T-helper 9 cell (primary cell): ENCODE results near the gene TMEM191B.
"Not testable (repeated sequence)": the region's sequence is repeated elsewhere in the genome, so short reads cannot be mapped to it uniquely, and the experiment has no call there.

ENCODE experiments used
- DNase-seq: peaks from one replicate; pipeline ENCODE4 v3.0.0-alpha.2; 2020
- total RNA-seq, 2 donors: gene quantifications; one replicate each; lab custom pipeline; 2026; lab: John Stamatoyannopoulos, UW

TMEM191B gene
- total RNA-seq: 0.70 to 4.3 reads per million in 2 donors

DNA sequence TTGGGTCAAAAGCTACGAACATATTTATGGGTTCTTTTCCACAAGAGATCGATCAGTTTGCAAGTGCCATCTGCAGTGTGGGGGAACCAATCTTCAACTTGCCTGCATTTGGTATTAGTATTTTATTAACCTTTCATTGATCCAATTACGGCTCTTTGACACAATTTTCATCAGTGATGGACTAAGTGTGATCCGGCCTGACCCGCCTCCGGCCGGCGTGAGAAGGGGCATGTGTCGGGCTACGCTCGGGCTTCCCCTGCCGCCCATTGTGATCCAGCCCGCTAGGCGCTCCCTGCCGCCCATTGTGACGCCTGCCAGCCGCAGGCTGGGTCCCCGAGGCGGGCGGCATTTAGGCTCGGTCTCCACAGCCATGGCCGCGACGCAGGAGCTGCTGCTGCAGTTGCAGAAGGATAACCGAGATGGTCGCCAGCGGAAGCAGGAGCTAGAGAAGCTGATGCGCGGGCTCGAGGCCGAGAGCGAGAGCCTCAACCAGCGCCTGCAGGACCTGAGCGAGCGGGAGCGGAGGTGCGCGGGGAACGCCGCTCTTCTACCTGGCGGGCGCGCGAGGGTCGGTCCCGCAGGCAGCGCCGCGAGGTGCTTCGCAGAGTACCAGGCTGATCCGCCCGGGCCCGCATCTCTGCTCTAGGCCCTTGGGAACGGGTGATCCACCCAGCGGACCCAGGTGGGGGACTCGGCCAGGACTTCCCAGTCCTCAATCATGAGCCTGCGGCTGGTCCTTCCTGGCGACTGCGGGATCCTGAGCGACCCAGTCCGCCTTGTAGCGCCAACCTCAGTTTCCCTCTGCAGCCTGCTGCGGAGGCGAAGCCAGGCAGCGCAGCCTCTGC lies at the start of gene TMEM191B:
Gene TMEM191B (plus strand): TSS at position 51 of the 845 bp plus-strand sequence. CDS start 179 bp downstream, at position 230.
- peak; percentile 11 for DNase-seq

DNA sequence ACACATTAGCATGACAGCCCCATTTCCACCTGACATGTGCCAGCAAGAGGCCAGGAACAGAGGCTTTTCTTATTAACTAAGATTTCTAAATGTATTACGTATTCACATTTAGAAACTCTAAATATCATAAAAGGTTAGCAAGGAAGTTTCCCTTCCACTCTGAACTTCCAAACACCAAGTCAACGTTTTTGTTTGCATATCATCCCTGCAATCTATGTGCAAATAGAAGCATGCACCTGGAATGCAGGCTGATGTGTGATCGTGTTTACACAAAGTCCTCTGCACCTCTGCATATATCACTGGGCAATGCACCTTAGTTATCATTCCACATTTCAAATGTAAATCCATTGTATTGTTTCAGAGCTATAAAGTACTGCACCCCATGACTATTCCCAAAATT lies 31.4 kb upstream of the TMEM191B start:
- not testable (repeated sequence) for DNase-seq

DNA sequence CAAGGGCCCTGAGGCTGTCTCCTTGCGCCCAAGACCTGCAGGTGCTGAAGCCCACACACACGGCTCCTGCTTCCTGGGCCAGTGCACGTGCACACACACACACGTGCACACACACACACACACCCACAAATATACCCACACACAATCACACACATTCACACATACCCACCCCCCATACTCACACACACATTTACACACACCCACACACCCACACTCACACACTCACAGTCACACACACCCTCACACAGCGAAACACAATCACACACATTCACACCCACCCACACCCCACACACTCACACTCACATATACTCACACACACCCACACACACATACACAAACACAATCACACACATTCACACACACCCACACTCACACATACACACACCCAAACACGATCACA lies 16.3 kb upstream of the TMEM191B start:
- DNase-seq: not testable (repeated sequence)

DNA sequence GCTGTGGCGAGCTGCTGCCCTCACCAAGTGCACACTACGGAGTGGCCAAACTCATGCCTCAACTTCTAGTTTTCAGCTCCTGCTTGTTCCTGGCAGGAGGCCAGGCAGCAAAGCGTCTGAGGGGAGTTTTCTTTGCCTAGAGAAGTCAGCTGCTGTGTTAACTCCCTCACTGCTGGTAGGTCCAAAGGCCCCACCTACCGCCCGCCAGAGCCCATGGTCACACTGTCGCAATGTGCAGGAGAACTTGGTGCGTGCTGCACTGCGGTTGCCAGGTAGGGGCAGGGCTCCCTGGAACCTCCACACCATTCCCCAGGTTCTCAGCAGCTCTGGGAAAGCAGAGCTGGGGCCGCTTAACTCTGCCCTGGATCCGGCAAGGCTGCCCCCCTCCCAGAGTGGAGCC lies 15.2 kb upstream of the TMEM191B start:
- DNase-seq: not testable (repeated sequence)

DNA sequence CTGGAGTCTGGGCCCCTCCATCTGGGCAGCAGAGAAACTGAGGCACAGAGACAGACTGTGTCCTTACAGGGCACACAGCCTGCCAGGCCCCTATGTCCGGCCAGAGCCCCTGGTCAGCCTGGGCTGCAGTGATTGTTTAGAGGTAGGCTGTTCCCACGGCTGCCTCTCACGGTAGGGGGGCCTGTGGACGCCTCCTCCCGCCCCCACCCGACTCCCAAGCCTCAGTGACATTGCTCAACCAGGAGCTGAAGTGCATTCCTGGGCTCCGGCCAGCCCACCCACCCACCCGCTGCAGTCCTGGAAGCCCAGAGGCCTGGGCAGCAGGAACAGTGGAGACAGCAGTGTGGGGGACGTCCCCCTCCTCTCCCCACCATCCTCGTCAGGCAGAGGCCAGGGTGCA lies 14.1 kb upstream of the TMEM191B start:
- not testable (repeated sequence) for DNase-seq

DNA sequence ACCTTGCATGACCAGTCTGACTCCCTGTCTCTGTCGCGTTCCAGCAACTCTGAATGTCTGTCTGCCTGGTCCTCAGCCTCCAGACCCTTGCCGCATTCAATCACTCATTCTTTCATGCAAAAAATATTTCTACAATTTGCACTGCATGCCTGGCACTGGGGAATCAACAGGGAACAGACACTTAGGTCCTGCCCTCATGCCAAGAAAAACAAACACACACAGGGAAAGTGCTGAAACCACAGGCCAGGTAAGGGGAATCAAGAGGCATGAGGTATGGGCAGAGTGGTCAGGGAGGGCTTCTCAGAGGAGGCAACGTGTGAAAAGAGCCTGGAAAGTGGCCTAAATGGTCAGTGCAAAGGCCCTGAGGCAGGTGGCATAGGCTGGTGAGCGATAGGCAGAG lies 9.5 kb upstream of the TMEM191B start, which contains the start of gene GGTLC3:
Gene GGTLC3 (minus strand): TSS at position 101 of the 400 bp plus-strand sequence. CDS start 264 bp downstream, outside the sequence.
- DNase-seq: not testable (repeated sequence)

DNA sequence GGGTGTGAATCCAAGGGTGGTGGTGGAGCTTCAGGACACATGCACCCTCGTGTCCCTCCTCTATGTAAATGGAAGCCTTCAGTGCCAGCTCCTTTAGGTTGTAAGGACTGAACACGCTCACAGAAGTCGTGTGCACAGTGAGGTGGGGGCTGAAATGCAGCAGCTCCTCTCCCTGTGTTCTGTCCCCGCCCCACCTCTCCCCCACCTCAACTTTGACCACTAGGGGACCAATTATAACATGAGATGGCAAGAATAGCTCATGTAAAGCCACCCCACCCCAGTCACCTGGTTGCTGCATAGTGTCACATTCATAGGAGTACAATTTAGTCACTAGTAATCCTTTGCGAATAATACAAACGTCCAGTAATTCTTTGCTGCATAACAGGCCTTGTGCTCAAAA lies 4.8 kb upstream of the TMEM191B start:
- DNase-seq: not testable (repeated sequence)

DNA sequence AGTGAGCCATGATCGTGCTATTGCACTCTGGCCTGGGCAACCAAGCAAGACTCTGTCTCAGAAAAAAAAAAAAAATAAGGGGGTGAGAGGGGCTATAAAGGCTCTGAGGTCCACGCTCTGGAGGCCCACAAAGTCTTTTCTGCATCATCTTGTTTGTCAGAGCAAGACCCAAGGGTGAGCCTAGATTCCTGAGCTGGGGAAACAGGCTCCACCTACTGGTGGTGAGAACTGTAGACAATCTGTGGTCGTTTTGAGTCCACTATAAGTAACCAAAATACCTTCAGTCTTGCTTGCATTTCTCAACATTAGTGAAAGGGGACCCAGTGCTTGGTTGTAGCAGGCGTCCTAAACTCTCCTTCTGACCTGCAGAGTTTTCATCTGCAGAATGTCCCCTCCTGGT lies 4.3 kb upstream of the TMEM191B start:
- DNase-seq: not testable (repeated sequence)

DNA sequence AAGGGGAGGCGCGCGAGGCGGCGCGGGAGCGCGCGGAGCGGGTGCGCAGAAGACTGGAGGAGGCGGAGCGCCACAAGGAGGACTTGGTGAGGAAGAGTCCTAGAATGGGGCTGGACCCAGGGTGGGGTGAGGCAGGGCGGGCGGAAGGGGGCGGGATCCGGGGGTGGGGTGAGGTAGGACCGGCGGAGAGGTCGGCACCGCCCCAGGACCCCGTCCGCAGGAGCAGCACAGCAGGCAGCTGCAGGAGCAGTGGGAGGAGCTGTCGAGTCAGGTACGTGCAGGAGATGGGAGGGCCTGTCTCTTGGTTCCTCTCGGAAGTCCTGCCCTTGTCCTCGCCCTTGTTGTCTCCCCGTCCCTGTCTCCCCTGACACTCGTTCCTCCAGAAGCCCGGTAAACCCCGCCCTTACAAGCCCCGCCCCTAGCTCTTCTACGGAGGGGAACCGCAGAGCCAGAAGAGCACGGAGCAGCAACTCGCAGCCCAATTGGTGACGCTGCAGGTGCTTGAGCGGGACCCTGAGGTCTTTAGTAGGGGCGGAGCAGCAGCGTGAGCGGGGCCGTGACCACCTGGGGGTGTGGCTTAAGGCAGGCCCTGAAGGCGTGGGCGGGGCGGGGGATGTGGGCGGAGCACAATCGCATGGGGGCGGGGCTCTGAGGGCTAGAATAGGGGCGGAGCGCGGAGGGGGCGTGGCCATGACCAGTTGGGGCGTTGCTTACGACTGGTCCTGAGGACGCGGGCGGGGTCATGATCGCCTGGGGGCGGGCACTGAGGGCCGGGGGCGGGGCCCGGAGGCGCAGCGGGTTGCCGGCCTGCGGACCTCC lies 1.2 kb downstream of the TMEM191B start:
- peak; percentile 100 for DNase-seq

DNA sequence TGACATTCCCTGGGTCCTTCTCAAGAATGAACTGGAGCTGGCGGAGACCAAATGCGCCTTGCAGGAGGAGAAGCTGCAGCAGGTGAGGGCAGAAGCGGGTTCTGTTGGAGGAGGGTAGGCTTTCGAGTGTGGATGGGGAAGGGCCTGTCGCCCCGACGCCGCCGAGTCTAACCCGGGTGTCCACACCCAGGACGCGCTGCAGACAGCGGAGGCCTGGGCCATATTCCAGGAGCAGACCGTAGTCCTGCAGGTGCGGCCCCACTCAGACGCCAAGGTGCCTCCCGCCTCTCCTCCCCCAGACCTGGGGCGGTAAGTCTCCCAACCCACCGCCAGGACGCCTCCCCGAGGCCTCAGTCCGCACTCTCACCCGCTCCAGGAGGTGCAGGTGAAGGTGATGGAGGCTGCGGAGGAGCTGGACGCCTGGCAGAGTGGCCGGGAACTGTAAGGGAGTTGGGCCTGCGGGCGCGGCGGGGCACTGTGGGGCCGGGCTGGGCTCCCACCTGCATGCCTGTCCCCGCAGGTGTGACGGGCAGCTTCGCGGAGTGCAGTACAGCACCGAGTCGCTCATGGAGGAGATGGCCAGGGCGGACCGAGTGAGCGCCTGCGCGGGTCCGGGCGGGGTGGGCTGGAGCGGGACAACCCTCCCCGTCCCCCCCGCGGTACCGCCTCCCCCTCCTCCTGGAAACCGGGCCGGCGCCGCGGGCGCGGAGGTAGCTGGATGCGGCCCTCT lies 2.0 kb downstream of the TMEM191B start:
- DNase-seq: peak; percentile 10

DNA sequence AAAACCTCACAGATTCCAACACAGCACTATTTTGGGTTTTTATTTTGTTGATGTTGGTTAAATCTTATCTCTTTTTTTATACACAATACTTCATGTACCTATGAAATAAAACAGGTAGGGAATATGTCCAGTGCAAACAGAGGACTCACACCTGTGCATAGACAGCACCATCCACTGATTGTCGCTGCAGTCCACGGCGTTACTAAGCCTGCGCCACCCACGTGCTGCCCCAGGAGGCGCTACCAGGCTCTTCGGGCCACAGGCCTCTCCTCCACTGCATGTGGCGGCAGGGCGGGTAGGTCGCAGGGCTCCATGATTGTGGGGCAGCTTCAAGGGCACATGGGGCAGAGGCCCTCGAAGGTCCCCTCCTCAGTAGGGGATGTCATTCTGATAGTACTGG lies 6.0 kb downstream of the TMEM191B start:
- not testable (repeated sequence) for DNase-seq

DNA sequence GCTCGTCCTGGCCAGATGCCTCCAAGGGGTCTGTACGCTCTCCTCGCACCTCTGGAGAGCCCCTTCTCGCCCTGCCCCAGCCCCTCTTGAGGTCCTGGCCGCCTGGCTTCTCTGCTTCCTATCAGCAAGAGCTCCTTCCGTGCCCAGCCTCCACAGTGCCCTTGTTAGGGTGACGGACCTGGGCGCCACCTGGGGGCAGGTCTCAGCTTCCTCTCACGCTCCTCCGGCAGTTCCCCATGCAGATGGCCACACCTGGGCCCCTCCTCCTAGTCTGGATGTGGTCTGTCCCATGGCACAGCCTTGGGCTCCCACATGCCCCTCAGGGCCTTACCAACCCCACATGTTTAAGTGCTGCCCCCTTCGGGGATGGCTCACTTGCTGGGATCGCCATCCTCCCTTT lies 6.7 kb downstream of the TMEM191B start:
- DNase-seq: not testable (repeated sequence)

DNA sequence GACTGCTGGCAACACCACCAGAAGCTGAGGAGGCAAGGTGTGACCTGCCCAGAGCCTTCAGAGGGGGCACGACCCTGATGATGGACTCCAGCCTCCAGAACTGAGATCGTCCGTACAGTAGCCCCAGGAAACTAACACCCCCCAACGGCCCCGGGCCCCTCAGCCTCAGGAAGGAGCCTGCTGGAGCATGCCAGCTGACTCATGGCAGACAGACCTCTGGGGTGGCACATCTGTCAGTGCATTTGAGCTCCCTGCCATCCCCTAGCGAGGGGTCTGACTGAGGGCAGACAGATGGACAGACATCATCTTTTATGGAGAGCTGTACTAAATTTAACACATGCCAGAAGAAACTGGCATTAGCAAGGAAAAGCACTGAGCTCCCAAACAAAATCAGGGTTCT lies 12.4 kb downstream of the TMEM191B start:
- not testable (repeated sequence) for DNase-seq

DNA sequence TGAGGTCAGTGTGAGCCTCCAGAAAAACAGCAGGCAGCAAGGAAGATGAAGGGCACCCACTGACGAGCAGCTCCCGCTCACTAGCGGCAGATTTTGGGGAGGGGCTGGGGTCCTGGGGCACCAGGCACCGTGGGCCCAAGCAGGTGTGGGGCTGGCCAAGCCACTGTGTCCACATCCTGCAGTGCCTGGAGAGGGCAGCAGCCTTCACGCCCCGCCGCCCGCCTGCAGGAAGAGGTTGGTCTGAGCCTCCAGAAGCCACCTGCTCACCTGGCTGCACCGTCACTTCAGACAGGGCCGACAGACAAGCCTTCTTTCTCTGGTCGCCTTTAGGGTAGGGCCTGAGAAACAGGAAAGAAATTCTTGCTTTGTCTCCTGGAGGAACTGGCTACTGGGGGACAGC lies 15.8 kb downstream of the TMEM191B start:
- not testable (repeated sequence) for DNase-seq

DNA sequence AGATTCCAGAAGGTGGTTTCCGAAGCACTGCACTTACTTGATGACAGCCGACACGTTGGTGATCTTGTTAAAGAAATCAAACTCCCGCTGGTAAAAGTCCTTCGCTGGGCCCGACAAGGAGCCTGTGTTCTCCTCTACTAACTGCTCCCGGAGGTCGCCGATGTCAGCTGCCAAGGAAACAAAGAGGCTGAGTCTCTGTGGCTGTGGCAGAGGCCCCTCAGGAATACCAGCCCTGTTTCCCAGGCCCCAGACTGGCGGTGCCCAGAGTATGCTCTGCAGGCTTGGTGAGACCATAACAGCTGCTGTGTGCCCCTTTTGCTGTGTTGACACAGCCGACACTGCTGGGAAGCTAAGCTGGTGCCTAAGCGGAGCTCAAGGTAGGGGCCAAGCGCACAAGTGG lies 17.0 kb downstream of the TMEM191B start:
- DNase-seq: not testable (repeated sequence)

DNA sequence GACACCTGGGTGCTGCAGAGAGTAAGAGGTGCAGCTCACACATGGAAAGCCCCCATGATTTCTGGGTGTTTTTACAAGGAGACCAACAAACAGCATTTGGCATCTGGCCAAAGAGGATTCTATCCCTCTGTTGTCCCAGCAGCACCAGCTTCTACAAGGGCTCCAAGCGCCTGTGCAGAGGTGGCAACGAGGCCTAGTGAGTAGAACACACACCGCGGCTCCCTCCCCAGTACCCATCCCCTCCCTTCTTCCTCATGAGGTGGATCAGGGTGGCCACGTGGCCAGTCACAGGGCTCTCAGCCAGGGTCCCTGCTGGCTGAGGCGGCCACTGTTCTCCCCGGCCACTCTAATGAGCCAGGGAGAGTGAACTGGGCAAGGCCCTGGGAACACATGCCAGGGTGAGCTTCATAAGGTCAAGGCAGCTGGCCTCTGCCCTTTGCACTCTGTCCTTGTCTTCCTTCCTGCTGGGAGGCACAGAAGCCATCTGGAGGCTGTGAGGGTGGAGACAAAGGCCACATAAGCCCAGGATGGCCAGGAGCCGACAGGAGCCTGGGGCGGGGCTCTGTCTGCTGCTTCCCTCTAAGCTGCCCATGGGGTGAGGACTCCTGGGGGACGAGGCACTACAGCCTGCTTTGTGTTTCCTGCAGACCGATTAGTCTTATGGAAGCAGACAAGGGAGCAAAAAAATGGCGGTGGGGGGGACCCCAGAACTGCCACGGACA lies 22.0 kb downstream of the TMEM191B start:
- not testable (repeated sequence) for DNase-seq

DNA sequence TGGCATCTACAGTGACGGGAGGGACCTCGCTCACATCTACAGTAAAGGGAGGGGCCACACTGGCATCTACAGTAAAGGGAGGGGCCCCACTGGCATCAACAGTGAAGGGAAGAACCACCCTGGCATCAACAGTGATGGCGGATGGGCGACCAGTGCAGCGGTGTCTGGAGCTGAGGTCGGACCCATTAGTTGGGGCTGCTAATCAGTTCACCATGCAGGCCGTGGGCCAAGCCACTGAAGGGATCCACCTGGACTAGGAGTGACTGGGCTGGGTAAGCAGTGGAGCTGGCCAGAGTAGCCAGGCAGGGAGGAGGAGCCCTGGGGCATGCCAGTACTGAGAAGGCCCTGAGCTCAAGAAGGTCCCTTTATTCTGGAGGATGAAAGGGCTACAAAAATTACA lies 23.4 kb downstream of the TMEM191B start:
- DNase-seq: not testable (repeated sequence)

DNA sequence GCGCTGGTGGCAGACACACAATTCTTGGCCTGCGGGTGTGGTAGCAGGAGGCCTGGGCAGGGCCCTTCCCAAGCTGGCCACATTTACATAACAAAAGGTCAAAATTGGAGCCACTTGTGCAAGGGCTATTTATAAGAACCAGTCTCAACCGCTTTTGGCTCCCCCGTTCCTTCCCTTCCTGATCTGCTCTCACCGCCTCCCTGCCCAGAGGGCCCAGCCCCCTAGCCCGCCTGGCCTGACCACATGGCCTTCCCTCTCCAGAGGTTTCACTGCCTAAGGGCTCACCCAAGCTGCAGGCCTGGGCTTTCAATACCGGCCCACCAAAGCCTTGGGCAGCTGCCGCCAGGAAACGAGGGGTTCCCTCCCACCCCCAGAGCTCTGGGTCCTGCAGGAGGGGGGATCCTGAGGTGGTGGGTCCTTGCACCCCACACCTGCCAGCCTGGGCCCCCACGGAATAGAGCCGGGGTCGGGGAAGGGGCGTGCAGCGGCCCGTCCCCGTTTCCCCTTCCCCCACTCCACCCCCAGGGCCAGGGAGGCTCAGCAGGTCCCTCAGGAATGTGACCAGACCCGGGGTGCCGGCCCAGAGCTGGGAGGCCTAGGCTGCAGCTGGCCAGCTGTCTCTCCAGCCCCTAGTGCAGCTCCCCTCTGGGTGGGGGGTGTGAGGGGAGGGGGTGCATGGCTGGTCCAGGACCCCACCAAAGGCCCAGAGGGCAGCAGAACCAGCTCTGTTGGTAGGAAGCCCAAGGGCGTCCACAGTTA lies 25.4 kb downstream of the TMEM191B start:
- not testable (repeated sequence) for DNase-seq

DNA sequence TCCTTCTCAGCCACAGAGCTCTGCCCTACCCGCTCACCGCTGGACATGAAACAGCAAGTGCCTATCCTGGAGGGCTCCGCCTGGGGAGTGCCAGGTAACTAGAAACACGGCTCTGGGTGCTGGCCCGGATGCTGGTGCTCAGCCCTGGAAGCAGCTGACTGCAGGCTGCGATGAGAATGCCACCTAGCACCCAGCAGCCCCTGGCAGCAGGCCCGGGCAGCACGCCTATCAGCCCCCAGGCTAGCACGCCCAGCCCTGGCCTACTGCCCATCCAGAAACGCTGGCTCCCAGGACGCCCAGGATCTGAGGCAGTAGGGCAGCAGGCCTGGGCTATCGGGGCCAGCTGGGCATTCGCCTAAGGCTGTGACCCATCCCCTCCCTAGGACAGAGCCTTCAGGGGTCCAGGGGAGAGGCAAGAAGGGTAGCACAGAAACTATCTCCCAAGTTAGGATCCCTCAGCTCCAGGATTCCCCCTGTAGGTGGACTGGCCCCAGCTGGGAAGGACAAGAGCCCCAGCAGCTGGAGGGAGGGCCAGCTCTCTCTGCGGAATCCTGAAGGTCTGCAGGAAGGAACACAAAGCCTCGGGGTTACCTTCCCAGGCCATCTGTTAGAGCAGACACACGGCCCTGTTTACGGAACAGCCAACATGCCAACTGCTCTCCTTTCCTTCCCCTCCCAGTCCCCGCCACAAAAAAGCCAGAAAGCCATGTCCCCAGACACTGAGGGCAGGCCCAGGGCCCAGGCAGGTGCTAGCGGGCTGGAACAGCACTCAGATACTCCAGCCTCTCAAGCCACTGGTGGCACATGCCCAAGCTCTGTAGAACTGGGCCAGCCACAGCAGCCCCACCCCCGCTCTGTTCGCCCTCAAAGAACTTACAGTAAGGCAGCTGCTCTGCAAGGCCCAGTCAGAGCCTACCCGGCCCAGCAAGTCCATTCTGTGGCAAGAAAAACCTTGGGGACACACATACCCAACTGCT lies 27.0 kb downstream of the TMEM191B start:
- DNase-seq: not testable (repeated sequence)

DNA sequence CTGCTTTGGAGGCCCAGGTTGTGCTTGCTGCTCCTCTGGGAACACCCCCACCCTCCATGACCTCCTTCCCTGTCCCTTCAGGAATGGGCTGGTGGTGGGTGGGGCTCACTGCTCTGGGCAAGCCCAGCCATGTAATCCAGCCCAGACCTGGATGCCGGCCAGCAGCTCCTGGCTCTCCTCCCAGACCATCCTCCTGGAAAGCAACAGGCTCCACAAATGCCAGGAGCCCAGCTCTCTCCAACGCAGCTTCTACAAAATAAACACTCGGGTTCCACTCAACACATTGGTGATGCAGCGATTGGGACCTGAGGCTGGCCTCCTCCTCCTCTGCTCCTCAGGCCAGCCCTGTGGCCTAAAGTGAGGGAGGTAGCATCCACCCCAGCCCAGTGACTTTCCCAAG lies 30.9 kb downstream of the TMEM191B start:
- not testable (repeated sequence) for DNase-seq
